Endothelial cell (in vitro differentiated cells): Measurements from ENCODE around the gene CSF1. TPM values are rescaled to one million over a fixed set of nuclear protein-coding genes. Genes with fewer than 3 reads are reported as not detected.

ENCODE experiments used
- DNase-seq: peaks from one replicate; pipeline ENCODE4 v3.0.0; 2021; ENCODE audit warnings: low spot score
- H3K27ac Mint-ChIP-seq: one replicate; pipeline ENCODE4 v1.8.0; 2021; ENCODE audit warnings: mixed read lengths, inconsistent platforms; ENCODE audit not compliant: unreplicated experiment
- H3K27me3 Mint-ChIP-seq: one replicate; pipeline ENCODE4 v1.8.0; 2021; ENCODE audit warnings: mild to moderate bottlenecking, moderate library complexity, mixed read lengths, inconsistent platforms; ENCODE audit not compliant: unreplicated experiment
- H3K36me3 Mint-ChIP-seq: one replicate; pipeline ENCODE4 v1.8.0; 2021; ENCODE audit warnings: mild to moderate bottlenecking, low read depth, mixed read lengths, inconsistent platforms; ENCODE audit not compliant: unreplicated experiment
- H3K4me1 Mint-ChIP-seq: one replicate; pipeline ENCODE4 v1.8.0; 2021; ENCODE audit warnings: mild to moderate bottlenecking, mixed read lengths, inconsistent platforms; ENCODE audit not compliant: unreplicated experiment
- H3K4me3 Mint-ChIP-seq: one replicate; pipeline ENCODE4 v1.8.0; 2021; ENCODE audit warnings: mild to moderate bottlenecking, mixed read lengths, inconsistent platforms; ENCODE audit not compliant: unreplicated experiment
- H3K9me3 Mint-ChIP-seq: one replicate; pipeline ENCODE4 v1.8.0; 2021; ENCODE audit warnings: mixed read lengths, inconsistent platforms; ENCODE audit not compliant: unreplicated experiment
- total RNA-seq: library from RNA; stranded (reverse); fragmentation: NEBNext Ultra II Directional; extraction: Animal tissue kit (Norgen Biotek cat#: 25700); gene quantifications from one replicate; pipeline ENCODE4 v1.2.1, GENCODE V29; 2021; ENCODE audit not compliant: unreplicated experiment
- TF ChIP-seq, protein P1 (sequence below): fragments of 200-600 bp; sonication (generic); IDR thresholded peaks from one replicate; pipeline ENCODE4 v1.5.0; 2021; ENCODE audit warnings: antibody characterized with exemption; ENCODE audit not compliant: unreplicated experiment

The CSF1 gene
- total RNA-seq, 1 donor from 2014 or later: 2.1 TPM

GRCh38 chr1:109954041-109954512 is 43.4 kb downstream of the CSF1 start:
- Mint-ChIP-seq H3K4me1 (peaks cover 5% of the 10 kb centered on the region), H3K27me3 (no peaks in the 10 kb centered on the region), H3K9me3 (no peaks in the 10 kb centered on the region), H3K27ac (no peak overlapping the region), H3K36me3 (no peaks in the 10 kb centered on the region), H3K4me3 (no peak overlapping the region)
- DNase-seq: no peak
- TF ChIP-seq, protein P1, sequence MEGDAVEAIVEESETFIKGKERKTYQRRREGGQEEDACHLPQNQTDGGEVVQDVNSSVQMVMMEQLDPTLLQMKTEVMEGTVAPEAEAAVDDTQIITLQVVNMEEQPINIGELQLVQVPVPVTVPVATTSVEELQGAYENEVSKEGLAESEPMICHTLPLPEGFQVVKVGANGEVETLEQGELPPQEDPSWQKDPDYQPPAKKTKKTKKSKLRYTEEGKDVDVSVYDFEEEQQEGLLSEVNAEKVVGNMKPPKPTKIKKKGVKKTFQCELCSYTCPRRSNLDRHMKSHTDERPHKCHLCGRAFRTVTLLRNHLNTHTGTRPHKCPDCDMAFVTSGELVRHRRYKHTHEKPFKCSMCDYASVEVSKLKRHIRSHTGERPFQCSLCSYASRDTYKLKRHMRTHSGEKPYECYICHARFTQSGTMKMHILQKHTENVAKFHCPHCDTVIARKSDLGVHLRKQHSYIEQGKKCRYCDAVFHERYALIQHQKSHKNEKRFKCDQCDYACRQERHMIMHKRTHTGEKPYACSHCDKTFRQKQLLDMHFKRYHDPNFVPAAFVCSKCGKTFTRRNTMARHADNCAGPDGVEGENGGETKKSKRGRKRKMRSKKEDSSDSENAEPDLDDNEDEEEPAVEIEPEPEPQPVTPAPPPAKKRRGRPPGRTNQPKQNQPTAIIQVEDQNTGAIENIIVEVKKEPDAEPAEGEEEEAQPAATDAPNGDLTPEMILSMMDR: no peak

- DNase-seq: no peak
Observed at GRCh38 chr1:109959632-109959973, 49.0 kb downstream of the CSF1 start.

GRCh38 chr1:109959974-109960744 is 49.5 kb downstream of the CSF1 start:
- Mint-ChIP-seq H3K9me3 (no peaks in the 10 kb centered on the region), H3K4me1 (peaks cover 16% of the 10 kb centered on the region), H3K27me3 (no peaks in the 10 kb centered on the region), H3K27ac (no peak overlapping the region), H3K36me3 (no peaks in the 10 kb centered on the region), H3K4me3 (no peak overlapping the region)
- DNase-seq: no peak
- TF ChIP-seq, protein P1: no peak

More at GRCh38 chr1:109959632-109959973, 49.0 kb downstream of the CSF1 start:
- no peak overlapping the region for H3K4me3 Mint-ChIP-seq
- no peaks in the 10 kb centered on the region for H3K27me3 Mint-ChIP-seq
- no peaks in the 10 kb centered on the region for H3K9me3 Mint-ChIP-seq
- peaks cover 16% of the 10 kb centered on the region for H3K4me1 Mint-ChIP-seq
- H3K27ac Mint-ChIP-seq: no peak overlapping the region
- TF ChIP-seq, protein P1: no peak
- H3K36me3 Mint-ChIP-seq: no peaks in the 10 kb centered on the region

GRCh38 chr1:109960745-109961094 is 50.1 kb downstream of the CSF1 start:
- no peaks in the 10 kb centered on the region for H3K9me3 Mint-ChIP-seq
- no peak overlapping the region for H3K4me3 Mint-ChIP-seq
- peaks cover 16% of the 10 kb centered on the region for H3K4me1 Mint-ChIP-seq
- no peaks in the 10 kb centered on the region for H3K27me3 Mint-ChIP-seq
- no peaks in the 10 kb centered on the region for H3K36me3 Mint-ChIP-seq
- H3K27ac Mint-ChIP-seq: no peak overlapping the region
- TF ChIP-seq, protein P1: no peak
- no peak for DNase-seq

DNA sequence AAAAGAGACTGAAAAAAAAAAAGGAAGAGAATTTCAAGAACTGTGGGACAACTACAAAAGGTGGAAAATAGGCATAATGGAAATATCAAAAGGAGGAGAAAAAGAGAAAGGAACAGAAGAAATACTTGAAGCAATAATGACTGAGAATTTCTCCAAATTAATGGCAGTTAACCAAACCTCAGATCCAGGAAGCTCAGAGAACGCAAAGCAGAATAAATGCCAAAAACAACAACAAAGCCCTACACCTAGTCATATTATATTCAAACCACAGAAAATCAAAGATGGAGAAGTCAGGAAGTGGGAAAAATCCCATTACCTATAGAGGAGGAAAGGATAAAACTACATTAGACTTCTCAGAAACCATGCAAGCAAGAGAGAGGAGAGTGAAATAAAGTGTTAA is 53.2 kb downstream of the CSF1 start:
- no peak for DNase-seq
- H3K4me3 Mint-ChIP-seq: no peak overlapping the region
- TF ChIP-seq, protein P1: no peak
- H3K27ac Mint-ChIP-seq: no peak overlapping the region
- H3K27me3 Mint-ChIP-seq: no peaks in the 10 kb centered on the region
- peaks cover 16% of the 10 kb centered on the region for H3K4me1 Mint-ChIP-seq
- H3K9me3 Mint-ChIP-seq: no peaks in the 10 kb centered on the region
- no peaks in the 10 kb centered on the region for H3K36me3 Mint-ChIP-seq
